NCI-H1417 (cell line): ENCODE results near the gene MFAP2.

Experiments used
- DNase-seq, 3 experiments: peaks; one replicate each; lab custom pipeline; 2025; lab: John Stamatoyannopoulos, UW

MFAP2 gene

GRCh38 chr1:17007121-17007520 lies 26.7 kb upstream of the MFAP2 start:
- DNase-seq = no peak

GRCh38 chr1:17005365-17005740 lies 24.9 kb upstream of the MFAP2 start:
- no peak for DNase-seq

GRCh38 chr1:17004466-17005364 lies 24.3 kb upstream of the MFAP2 start:
- DNase-seq = no peak

GRCh38 chr1:17002524-17002902 lies 22.1 kb upstream of the MFAP2 start:
- no peak for DNase-seq

GRCh38 chr1:17001760-17002523 lies 21.5 kb upstream of the MFAP2 start:
- DNase-seq = no peak

- DNase-seq = no peak
Observed at GRCh38 chr1:16999863-17000262, 19.4 kb upstream of the MFAP2 start.

GRCh38 chr1:16998589-16998988 lies 18.2 kb upstream of the MFAP2 start:
- DNase-seq = no peak

GRCh38 chr1:16996845-16997244 lies 16.4 kb upstream of the MFAP2 start:
- no peak for DNase-seq

- no peak for DNase-seq
Observed at GRCh38 chr1:16993521-16994038, 13.2 kb upstream of the MFAP2 start.

GRCh38 chr1:16992675-16993074 lies 12.3 kb upstream of the MFAP2 start:
- no peak for DNase-seq

- no peak for DNase-seq
Observed at GRCh38 chr1:16992102-16992501, 11.7 kb upstream of the MFAP2 start.

GRCh38 chr1:16991571-16991970 lies 11.2 kb upstream of the MFAP2 start:
- DNase-seq = no peak

GRCh38 chr1:16989676-16990391 lies 9.4 kb upstream of the MFAP2 start:
- DNase-seq = no peak

GRCh38 chr1:16988210-16988609 lies 7.8 kb upstream of the MFAP2 start:
- DNase-seq = no peak

GRCh38 chr1:16986962-16987361 lies 6.5 kb upstream of the MFAP2 start:
- no peak for DNase-seq

GRCh38 chr1:16986560-16986959 lies 6.1 kb upstream of the MFAP2 start:
- no peak for DNase-seq

GRCh38 chr1:16986113-16986512 lies 5.7 kb upstream of the MFAP2 start:
- DNase-seq = no peak

GRCh38 chr1:16984717-16985116 lies 4.3 kb upstream of the MFAP2 start:
- DNase-seq = no peak

GRCh38 chr1:16983649-16984048 lies 3.2 kb upstream of the MFAP2 start:
- DNase-seq = no peak

- no peak for DNase-seq
Observed at GRCh38 chr1:16982902-16983301, 2.5 kb upstream of the MFAP2 start.

- no peak for DNase-seq
Observed at GRCh38 chr1:16981269-16981849, 939 bp upstream of the MFAP2 start.
